NT2/D1 (cell line): Measurements from ENCODE around the gene UBAP2.

Experiments used
- DNase-seq: peaks from one replicate; pipeline ENCODE4 v3.0.0-alpha.2; 2011; ENCODE audit warnings: low read depth, low spot score
- H3K27me3 ChIP-seq: 2 replicates; pipeline ENCODE4 v1.6.0; 2011; ENCODE audit warnings: mild to moderate bottlenecking; ENCODE audit not compliant: insufficient read length, insufficient read depth
- H3K36me3 ChIP-seq: 2 replicates; pipeline ENCODE4 v1.6.1; 2011; ENCODE audit warnings: mild to moderate bottlenecking, low read length, mixed read lengths; ENCODE audit not compliant: insufficient read depth, insufficient read length
- H3K4me1 ChIP-seq: 2 replicates; pipeline ENCODE4 v1.5.1; 2011; ENCODE audit not compliant: insufficient read depth, insufficient read length
- H3K4me3 ChIP-seq: 2 replicates; pipeline ENCODE4 v1.5.1; 2011; ENCODE audit warnings: low read depth; ENCODE audit not compliant: insufficient read length
- H3K9ac ChIP-seq: 2 replicates; pipeline ENCODE4 v1.6.0; 2011; ENCODE audit warnings: low read depth; ENCODE audit not compliant: insufficient read length
- H3K9me3 ChIP-seq: 2 replicates; pipeline ENCODE4 v1.5.1; 2011; ENCODE audit warnings: mild to moderate bottlenecking, low read length; ENCODE audit not compliant: insufficient read depth
- SUZ12 ChIP-seq: IDR thresholded peaks from 2 replicates; pipeline ENCODE4 v1.6.1; 2011; ENCODE audit not compliant: insufficient read length, insufficient read depth; ENCODE audit errors: extremely low read depth
- YY1 ChIP-seq: IDR thresholded peaks from 2 replicates; pipeline ENCODE4 v1.6.1; 2011; ENCODE audit not compliant: insufficient read length, insufficient read depth
- ZNF274 ChIP-seq: IDR thresholded peaks from 2 replicates; pipeline ENCODE4 v1.6.1; 2011; ENCODE audit warnings: mild to moderate bottlenecking, low read depth, low read length

UBAP2 gene

DNA sequence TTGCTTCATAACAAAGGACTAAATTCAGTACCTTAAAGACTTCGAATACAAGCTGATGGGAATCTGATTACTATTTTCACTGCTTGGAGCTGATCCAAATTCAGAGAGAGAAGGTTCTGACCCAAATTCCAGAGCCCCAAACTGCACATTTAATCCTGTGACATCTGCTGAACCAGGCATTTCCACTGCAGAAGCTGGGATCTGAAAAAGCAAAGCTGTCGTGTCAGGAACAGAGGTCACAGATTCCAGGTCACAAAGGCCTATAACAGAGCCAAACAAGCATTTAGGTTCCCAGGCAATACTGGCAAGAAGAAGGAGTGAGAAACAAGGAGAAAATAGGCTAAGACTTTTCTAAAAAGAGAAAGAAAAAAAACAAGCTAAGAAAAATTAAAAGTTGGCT, 105.3 kb downstream of the UBAP2 start:
- TF ChIP-seq SUZ12 (no peak), ZNF274 (no peak)
- Histone ChIP-seq H3K4me1 (no peaks in the 10 kb centered on the region), H3K4me3 (no peak overlapping the region), H3K9me3 (no peaks in the 10 kb centered on the region), H3K9ac (no peak overlapping the region), H3K36me3 (peaks cover 88% of the 10 kb centered on the region), H3K27me3 (no peaks in the 10 kb centered on the region)
- no peak for DNase-seq

GRCh38 chr9:33942471-33943083, 106.1 kb downstream of the UBAP2 start:
- Histone ChIP-seq H3K9ac (no peak overlapping the region), H3K4me3 (no peak overlapping the region), H3K4me1 (no peaks in the 10 kb centered on the region), H3K27me3 (no peaks in the 10 kb centered on the region), H3K36me3 (peaks cover 88% of the 10 kb centered on the region), H3K9me3 (no peaks in the 10 kb centered on the region)
- TF ChIP-seq SUZ12: no peak
- TF ChIP-seq YY1: no peak
- no peak for TF ChIP-seq ZNF274
- no peak for DNase-seq

DNA sequence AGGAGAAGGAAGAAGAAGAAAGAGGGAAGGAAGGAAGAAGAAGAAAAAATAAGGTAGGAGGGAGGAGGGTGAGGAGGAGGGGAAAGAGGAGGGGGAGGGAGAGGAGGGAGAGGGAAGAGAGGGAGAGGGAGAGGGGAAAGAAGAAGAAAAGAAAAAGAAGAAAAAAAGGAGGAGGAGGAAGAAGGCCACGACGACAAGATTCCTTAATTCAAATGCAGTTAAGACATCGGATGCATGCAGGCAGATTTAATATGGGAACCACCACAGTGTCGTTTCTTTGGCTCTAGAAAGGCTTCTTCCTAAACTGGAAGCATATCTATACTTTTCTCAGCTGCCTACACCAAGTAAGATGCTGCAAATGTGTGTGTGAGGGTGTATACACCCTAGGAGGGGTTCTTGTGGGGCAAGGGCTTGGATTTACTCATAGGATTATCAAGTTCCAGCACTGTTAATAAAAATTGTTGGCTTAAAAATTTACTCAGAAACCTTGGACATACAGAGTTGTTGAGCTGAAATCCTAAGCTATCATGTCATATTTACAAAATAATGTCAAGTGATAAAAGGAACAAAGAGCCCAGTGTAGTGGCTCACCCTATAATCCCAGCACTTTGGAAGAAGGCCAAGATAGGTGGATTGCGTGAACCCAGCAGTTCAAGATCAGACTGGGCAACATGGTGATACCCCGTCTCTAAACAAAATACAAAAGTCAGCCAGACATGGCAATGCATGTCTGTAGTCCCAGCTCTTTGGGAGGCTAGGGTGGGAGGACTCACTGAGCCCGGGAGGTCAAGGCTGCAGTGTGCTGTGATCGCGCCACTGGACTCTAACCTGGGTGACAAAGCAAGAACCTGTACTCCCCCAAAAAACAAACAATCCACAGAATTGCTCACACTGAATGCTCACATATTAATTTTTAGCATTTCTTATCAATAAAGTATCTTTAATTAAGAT, 108.5 kb downstream of the UBAP2 start:
- Histone ChIP-seq H3K9me3 (no peaks in the 10 kb centered on the region), H3K36me3 (peaks cover 86% of the 10 kb centered on the region), H3K9ac (no peak overlapping the region), H3K27me3 (no peaks in the 10 kb centered on the region), H3K4me3 (no peak overlapping the region), H3K4me1 (no peaks in the 10 kb centered on the region)
- no peak for DNase-seq
- TF ChIP-seq YY1 (no peak), SUZ12 (no peak), ZNF274 (no peak)

DNA sequence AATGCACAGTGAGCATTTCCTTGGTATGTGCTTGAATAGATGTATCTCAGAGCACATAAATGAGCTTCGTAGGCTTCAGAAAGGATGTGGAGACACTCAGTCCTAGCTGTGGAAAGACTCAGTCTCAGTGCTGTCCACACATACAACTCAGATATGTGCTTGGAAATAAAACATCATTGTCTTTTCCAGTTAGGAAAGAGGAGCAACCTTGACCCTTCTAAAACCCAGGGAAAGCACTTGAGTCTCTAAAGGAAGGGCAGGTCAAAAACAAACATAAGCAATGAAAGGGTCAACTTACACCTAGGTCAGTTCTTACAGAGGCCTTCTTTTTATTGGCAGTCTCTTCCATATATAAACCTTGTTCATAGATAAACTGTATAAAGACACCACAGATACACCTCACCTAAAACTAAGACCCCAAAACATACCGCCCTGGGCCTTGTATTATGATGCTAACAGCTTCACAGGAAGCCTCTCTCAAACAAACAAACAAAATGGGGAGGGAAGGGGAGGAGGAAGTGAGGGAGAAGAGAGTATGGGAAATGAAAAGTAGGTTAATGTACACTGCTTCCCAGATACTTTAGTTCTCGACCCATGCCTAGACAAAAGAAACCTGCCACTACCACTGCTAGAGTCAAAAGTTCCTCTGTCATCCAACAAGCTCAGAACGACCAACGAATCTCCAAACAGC, 114.4 kb downstream of the UBAP2 start:
- H3K9me3 ChIP-seq: no peaks in the 10 kb centered on the region
- H3K9ac ChIP-seq: no peak overlapping the region
- H3K4me1 ChIP-seq: no peaks in the 10 kb centered on the region
- TF ChIP-seq YY1 (no peak), SUZ12 (no peak), ZNF274 (no peak)
- H3K4me3 ChIP-seq: no peak overlapping the region
- no peaks in the 10 kb centered on the region for H3K27me3 ChIP-seq
- peaks cover 84% of the 10 kb centered on the region for H3K36me3 ChIP-seq
- no peak for DNase-seq

- Histone ChIP-seq H3K9ac (no peak overlapping the region), H3K27me3 (no peaks in the 10 kb centered on the region), H3K9me3 (no peaks in the 10 kb centered on the region), H3K4me1 (no peaks in the 10 kb centered on the region), H3K4me3 (no peak overlapping the region), H3K36me3 (peaks cover 87% of the 10 kb centered on the region)
- DNase-seq: no peak
- TF ChIP-seq SUZ12: no peak
- no peak for TF ChIP-seq ZNF274
These were observed 116.4 kb downstream of the UBAP2 start for GRCh38 chr9:33932078-33932807.

DNA sequence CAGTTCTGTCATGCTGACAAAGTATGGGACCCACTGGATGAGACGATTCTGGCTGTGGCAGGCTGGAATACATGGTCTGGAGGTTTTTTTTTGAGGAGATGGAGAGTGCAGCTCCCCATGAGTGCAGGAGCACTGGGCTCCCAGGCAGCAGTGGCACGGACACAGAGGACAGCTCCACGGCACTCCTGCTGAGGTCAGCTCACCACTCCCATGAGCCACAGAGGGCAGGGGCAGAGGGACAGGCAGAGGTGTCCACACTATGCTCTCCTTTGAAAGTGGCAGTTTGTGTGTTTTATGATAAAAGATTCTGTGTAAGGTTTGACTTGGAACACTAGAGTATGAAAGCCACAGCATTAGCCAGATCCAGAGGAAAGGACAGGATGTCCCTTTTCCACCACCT, 117.4 kb downstream of the UBAP2 start:
- no peak overlapping the region for H3K9ac ChIP-seq
- TF ChIP-seq ZNF274 (no peak), YY1 (no peak), SUZ12 (no peak)
- no peaks in the 10 kb centered on the region for H3K9me3 ChIP-seq
- no peaks in the 10 kb centered on the region for H3K4me1 ChIP-seq
- no peaks in the 10 kb centered on the region for H3K27me3 ChIP-seq
- H3K4me3 ChIP-seq: no peak overlapping the region
- DNase-seq: no peak
- peaks cover 88% of the 10 kb centered on the region for H3K36me3 ChIP-seq
